ENCODE results near the gene VENTX.

VENTX gene, protein sequence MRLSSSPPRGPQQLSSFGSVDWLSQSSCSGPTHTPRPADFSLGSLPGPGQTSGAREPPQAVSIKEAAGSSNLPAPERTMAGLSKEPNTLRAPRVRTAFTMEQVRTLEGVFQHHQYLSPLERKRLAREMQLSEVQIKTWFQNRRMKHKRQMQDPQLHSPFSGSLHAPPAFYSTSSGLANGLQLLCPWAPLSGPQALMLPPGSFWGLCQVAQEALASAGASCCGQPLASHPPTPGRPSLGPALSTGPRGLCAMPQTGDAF

DNA sequence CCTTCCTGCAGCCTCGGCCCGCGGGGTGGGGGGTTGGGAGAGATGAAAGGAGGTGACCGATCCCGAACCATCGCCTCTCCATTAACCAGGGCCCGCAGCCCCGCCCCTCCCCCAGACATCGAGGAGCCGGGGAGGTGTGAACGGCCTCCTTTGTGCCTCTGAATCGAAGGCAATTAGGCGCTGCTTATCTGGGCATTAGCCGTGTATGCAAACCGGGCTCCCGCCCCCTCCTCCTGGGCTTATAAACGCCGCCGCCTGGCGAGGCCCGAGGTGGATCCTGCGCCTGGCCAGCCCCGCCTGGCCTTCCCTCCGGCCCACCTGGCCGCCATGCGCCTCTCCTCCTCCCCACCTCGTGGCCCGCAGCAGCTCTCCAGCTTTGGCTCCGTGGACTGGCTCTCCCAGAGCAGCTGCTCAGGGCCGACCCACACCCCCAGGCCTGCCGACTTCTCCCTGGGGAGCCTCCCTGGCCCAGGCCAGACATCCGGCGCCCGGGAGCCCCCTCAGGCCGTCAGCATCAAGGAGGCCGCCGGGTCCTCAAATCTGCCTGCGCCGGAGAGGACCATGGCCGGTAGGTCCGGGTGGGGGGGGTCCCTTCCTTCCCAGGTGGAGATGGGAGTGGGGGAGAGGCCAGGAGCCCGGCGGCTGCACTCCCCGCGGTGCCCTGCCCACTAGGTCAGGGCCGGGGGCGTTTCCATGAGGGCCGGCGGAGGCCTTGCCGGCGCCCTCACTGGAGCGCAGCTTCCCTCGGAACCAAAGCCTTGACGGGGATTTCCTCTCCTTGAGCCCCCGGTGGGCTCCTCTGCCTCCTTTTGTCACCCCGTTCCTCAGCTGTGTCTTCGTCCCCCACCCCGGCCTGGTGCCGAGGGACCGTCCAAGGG is at the start of gene VENTX:
VENTX (plus strand) TSS at position 268 of the 878 bp plus-strand sequence; CDS start at position 328, 60 bp downstream.
- DNase-seq (ENCODE audit: low read depth in 2 of 2): no peak

DNA sequence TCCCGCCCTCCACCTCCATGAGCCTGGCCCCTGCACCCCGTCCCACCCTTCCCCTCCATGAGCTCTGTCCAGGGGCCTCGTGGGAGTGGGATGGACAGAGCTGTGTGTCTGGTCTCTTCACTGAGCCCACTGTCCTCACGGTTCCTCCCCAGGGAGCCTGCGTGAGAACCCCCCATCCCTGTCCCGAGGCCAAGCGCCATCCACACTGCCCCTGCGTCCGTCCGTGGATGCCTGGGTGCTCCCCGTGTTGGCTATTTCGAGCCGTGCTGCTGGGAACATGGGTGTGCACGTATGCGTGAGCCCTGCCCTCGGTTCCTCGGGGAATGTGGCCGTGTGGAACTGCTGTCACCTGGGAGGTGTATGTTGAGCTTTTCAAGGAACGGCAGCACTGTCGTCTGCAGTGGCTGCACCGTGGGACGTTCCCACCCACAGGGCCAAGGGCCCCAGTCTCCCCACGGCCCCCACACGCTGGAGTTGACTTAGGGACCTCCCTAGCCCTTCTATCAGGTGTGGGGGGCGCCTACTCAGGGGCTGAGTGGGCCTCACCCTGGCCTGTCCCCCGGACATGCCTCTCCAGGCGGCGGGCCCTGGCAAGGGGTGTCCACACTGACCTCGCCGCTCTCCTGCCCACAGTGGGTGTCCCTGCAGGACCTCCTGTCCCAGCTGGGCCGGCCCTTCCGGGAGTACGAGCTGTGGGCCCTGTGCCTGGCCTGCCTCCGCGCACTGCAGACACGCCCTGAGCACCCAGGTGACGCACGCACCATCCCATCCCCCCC is 49.6 kb upstream of the VENTX start:
- no peak for DNase-seq (ENCODE audit: low read depth in 2 of 2)

DNA sequence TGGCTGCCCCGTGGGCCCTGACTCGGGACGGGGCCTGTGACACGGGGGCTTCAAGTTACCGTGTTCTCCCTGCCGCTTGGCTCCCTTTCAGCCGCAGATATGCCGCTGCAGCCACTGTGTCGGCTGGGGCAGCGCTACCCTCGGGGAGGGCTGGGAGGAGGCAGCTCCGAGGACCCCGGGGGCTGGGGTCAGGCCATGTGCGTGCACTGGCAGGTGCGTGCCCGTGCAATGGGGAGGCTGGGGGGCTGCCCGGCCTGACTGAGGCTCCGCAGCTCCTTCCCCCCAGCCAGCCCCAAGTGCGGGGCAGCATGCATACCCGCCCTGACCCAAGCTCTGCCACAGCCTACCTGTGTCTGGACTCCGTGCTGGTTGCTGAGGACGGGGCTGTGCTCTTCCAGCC is 48.4 kb upstream of the VENTX start:
- DNase-seq (ENCODE audit: low read depth in 2 of 2): no peak

DNA sequence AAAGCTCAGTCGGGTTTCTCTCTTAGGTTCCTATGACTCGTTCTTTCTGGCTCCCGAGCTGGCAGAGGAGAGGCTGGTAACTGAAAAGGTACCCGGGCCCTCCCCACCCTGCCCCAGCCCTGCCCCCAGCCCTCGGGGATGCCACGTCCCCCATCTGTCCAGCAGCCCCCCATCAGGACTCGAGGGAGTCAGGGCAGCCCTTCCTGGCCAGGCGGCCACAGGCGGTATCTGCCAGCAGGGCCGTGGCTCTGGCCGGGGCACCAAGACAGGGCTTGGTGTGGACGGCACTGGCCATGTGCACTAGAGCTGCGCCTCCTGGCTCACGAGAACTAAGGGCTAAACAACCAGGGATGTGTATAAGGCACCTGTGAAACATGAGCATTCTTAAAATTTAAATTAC is 47.9 kb upstream of the VENTX start:
- no peak for DNase-seq (ENCODE audit: low read depth in 2 of 2)

DNA sequence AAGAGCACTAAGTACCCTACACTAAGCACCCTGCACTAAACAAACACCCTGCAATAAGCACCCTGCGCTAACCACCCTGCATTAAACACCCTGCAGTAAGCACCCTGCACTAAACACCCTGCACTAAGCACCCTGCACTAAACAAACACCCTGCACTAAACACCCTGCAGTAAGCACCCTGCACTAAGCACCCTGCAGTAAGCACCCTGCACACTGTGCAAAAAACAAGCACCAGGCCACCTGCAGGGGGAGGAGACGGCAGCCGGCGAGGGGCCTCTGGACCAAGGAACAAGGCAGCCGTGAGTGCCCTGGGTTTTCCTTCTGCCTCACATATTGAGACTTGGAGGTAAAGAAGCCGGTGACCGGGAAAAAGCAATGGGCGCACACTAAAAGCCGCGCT is 47.4 kb upstream of the VENTX start:
- no peak for DNase-seq (ENCODE audit: low read depth in 2 of 2)

DNA sequence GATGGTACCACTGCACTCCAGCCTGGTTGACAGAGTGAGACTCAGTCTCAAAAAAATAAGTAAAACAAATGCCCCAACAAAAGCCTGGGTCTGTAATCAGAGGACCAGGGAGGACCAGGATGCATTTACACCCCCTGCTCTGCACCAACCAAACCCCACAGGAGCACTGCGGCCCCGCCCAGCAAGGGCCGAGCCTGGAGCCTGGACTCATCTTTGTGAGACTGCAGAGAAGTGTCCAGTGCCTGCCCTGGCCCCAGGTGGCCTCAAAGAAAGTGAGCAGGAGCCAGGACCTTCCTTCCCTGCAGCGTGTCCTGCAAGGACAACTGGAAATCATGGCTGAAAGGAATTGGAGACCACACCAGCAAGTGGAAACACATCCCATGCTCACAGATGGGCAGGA is 46.0 kb upstream of the VENTX start:
- DNase-seq (ENCODE audit: low read depth in 2 of 2): no peak

DNA sequence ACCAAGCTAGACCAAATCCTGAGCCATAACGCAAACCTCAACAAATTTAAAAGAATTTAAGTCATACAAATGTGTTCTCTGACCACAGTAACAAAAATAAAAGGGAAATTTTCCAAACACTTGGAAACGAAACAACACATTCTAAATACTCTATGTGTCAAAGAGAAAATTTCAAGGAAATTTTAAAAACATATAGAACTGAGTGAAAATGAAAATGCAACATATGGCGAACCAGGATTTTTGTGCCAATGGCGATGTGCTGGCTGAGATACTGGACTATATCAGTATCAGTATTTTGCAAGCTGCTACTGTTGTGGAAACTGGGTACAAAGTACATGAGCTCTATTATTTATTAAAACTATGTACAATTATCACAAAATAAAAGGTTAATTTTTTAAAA is 43.5 kb upstream of the VENTX start:
- DNase-seq (ENCODE audit: low read depth in 2 of 2): no peak

DNA sequence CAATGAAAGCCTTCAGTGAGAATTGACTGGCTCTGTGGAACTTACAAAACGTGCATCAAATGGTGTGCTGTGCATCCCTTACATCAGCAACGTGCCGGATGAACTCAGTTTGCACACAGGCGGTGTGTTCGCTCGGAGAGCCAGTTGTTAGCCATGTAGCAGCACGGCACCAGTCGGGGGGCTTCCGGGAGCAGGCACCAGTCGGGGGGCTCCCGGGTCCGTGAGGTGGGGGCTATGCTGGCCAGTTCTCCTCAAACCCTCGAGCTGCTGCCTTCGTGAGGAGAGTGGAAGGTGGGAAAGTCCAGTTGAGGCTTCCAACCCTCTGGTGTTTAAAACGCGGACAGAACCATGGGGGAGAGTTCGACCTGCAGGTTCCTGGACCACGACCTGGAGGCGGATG is 42.6 kb upstream of the VENTX start:
- DNase-seq (ENCODE audit: low read depth in 2 of 2): no peak

DNA sequence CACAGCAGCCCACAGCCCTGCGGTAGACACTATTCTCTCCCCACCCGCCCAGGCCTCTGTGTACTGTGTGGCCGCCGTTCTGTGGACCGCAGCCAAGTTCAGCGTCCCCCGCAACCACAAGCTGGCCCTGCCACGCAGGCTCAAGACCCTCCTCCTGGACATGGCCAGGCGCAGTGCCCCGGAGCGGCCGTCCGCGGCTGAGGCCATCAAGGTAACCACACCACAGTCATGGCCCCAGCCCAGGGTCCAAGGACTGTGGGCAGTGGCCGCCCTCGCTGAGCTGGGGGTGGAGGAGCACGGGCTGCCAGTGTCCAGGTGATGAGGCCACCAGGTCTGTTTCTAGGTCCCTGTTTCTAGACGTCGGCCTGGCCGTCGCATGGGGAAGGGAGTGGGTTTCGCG is 42.0 kb upstream of the VENTX start:
- no peak for DNase-seq (ENCODE audit: low read depth in 2 of 2)

DNA sequence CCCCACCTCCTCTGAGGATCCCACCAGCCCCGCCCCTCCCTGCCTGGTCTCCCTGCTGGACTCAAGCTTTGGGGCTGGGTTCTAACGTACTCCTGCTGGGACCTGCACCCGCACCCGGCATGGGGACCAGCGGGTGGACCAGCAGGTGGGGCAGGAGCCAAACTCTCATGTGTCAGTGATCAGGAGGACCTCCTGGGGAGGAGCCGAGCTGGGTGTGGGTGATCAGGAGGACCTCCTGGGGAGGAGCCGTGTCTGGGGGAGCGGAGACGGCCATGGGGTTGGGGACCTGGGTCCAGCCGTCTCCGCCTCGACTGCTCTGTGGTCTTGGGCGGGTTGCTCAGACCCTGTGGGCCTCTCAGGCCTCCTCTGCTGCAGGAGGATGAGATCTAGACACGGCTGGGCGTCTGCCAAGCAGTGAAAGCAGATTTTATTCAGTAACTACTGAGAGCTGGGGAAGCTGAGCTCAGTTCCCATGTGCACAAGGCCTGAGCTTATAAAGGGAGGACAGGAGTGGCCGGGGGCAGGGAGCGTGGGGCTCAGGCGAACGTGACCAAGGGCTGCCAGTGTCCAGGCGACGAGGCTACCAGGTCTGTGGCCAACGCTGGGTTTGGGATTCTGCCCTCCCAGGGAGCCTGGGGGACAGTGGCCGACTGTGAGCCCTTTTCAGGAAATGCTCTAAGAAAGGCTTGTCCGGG is 41.3 kb upstream of the VENTX start:
- no peak for DNase-seq (ENCODE audit: low read depth in 2 of 2)

DNA sequence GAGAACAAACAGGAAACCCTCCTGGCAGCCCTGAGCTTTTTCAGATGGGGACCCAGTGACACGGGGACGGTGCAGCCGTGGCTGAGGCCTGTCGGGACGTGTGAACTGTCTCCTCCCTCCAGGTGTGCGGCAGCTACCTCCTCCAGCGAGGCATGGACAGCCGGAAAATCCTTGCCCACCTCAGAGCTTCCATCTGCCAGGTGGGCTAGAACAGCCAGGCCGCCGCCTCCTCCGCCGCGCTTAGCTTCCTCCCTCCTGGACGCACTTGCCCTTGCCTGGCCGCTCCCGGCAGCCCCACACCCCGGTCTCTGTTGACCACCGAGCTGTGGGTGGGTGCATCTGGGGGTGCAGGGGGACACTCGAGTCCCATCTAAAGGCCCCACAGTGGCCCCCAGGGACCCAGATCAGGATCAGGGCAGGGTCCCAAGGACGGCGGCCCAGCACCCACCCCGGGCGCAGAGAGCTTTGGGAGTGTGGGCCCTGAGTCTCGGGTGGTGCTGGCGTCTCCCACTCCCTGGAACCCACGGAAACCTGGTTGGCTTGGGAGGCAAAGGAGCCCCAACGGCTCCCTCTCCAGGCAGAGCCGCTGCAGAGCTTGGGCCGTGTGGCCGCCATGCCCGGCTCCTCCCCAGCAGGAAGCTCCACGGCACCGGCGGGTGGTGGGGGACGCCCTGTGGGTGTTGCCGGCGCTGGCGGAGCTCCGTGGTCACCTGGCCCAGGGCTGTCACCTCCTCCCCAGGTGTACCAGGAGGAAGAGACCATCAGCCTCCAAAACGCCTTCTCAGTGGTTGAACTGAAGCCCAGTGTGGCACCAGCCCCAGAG is 40.5 kb upstream of the VENTX start:
- no peak for DNase-seq (ENCODE audit: low read depth in 2 of 2)

DNA sequence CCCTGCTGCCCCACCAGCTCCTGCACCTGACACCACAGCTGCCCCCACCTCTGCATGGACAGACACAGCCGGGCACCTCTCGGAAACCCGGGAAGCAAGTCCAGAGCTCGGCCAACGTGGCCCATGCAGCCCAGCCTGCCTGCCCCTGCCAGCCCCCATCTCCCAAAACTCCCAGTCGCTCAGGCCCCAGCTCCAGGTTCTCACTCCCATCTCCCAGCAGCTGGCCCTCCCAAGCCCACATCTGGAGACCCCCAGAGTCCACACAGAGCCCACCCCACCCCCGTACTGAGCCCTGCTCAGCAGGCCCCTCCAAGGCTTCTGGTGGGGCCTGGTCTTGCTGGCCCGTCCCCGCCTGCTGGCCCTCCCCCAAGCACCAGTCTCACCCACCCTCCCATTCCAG is 39.9 kb upstream of the VENTX start:
- DNase-seq (ENCODE audit: low read depth in 2 of 2): no peak

DNA sequence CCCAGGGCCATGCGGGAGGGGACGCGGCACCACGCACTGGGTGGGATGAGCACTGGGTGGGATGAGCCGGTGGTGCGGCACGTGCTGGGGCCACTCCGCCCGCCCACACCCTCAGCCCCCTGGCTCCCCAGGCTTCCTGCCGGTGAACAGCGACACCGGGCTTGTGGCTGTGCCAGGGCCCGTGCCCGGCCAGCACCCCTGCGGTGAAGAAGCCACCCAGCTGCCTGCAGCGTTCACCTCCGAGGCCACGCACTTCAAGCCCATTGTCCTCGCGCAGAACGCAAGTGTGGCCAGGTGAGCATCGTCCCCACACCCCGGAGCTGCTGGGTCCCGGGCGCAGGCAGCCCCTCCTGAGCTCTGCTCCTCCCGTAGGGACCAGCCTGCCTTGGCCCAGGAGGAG is 39.4 kb upstream of the VENTX start:
- DNase-seq (ENCODE audit: low read depth in 2 of 2): no peak

DNA sequence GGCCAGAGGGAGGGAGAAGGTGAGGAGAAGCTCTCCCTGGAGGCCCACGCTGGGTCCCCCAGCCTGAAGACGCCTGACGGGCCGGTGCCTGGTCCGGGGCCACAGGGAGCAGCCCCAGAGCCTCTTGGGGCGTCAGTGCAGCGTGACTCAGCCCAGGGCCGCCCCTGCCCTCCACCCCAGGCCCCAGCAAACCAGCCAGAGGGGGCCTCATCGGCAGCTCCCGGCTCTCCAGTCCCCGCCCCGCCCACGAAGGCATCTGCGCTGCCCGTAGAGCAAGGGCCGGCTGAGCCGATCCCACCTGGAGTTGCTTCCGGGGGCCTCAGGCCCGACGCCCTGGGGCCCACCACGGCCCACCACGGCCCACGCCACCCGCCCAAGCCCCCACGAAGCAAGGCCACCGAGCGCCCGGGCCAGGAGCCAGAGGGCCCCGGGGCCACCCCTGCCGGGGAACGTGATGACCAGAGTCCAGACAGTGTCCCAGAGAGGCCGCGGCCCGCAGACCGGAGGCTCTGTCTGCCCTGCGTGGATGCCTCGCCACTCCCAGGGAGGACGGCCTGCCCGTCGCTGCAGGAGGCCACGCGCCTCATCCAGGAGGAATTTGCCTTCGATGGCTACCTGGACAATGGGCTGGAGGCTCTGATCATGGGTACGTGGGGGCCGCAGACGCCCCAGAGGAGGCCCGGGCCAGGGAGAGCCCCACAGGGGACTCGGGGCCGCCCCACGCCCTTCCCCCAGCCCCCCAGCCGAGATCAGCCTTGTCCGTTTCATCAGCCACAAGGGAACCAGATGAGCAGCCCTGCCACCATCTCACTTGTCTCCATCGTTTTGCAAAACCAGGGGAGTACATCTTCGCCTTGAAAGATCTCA is 38.8 kb upstream of the VENTX start:
- DNase-seq (ENCODE audit: low read depth in 2 of 2): no peak

DNA sequence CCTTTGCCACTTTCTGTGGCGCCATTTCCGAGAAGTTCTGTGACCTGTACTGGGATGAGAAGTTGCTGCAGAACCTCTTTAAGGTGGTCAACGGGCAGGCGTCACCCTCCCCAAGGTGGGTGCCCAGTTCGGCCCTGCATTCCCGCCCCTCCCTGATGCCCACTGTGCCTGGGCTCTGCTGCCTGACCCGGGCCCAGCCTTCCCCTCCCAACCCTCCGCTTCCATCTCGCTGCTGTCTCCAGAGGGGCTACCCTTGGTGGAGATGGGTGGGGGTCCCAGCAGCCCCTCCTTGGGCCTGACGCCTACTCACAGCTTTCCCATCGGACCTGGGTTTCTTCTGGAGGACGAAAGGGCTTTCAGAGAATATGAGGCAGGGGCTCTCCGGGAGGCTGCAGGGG is 38.2 kb upstream of the VENTX start:
- no peak for DNase-seq (ENCODE audit: low read depth in 2 of 2)

DNA sequence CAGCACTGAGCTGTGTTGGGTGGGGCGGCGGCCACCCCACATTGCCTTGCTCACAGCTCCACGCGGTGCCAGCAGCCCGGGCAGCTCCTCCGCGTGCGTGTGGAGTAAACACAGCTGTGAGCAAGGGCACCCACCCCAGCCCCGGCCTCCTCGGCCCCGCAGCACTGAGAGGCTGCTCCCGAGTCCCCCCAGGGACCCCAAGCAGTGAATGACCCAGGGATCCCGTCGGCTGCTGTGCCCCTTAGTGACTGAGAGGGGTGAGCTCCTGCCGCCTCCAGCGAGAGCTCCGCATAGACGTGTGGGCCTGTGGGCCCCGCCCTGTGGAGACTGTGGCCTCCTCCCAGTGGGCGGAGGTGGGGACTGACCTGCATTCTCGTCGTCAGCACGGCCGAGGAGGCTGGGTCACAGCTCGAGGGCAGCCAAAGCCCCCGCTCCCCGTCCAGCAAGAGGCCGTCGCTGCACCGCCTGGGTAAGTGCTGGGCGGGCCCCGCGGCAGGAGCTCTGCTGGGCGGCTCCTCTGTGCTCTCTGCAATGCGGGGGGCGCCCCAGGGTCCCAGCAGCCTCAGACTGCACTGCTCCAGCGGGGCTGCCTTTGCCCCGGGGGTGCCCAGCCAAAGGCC is 37.6 kb upstream of the VENTX start:
- DNase-seq (ENCODE audit: low read depth in 2 of 2): no peak

DNA sequence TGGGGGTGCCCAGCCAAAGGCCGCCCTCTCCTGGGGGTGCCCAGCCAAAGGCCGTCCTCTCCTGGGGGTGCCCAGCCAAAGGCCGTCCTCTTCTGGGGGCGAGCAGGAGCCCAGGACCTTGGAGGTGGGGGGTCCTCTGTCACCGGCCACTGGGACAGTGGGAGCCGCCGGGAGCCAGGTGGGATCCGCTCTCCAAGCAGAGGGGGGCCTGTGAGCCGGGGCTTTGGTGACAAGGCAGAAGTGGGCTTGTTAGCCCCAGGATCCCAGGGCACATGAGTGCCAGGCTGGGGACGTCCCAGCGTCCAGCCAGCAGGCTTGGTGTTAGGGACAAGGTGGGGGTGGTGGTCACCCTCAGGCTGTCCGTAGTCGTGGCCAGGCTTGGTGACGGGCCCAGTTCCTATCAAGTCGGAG is 37.0 kb upstream of the VENTX start:
- no peak for DNase-seq (ENCODE audit: low read depth in 2 of 2)

DNA sequence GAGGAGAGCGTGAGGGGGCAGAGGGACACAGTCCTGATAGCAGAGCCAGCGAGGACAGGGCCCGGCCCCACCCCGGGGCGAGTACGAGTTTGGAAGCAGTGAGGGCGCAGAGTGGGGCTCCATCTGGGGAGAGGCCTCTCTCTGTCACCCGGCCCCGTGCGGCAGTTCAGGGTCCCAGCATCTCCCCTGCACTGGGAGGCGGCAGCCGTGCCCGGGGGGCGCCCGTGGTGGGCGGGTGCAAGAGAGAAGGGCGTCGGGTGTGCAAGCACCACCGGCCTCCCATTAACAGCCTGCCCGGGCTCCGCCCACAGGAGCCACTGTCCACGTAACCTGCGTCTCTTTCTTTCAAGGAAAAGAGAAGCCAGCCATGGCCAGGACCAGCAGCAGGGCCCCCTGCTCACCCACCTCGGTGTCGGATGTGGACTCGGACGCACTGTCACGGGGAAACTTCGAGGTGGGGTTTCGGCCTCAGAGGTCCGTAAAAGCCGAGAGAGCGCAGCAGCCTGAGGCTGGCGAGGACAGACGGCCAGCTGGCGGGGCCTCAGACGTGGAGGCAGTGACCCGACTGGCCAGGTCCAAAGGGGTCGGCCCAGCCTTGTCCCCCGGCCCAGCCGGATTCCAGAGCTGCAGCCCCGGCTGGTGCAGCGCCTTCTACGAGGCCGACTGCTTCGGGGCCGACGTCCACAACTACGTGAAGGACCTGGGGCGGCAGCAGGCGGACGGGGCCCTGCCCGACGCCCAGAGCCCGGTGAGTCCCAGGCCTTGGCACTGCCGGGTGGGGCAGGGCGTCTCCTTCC is 36.3 kb upstream of the VENTX start:
- no peak for DNase-seq (ENCODE audit: low read depth in 2 of 2)
